Hepatocyte (in vitro differentiated cells): ENCODE data around the gene LRRC3. TPM values are rescaled to one million over a fixed set of nuclear protein-coding genes. Genes with fewer than 3 reads are reported as not detected.

Experiments
- DNase-seq: peaks from one replicate; pipeline ENCODE4 v3.0.0-alpha.2; 2016; ENCODE audit warnings: low spot score
- H2AFZ ChIP-seq: fragments of 200-600 bp; sonication (generic); 2 replicates; pipeline ENCODE4 v1.6.0; 2016; ENCODE audit warnings: antibody characterized with exemption, mild to moderate bottlenecking
- H3K27ac ChIP-seq: fragments of 200-600 bp; sonication (generic); 2 replicates; pipeline ENCODE4 v1.5.1; 2016; ENCODE audit warnings: mild to moderate bottlenecking
- H3K27me3 ChIP-seq: fragments of 200-600 bp; sonication (generic); 2 replicates; pipeline ENCODE4 v1.6.1; 2016
- H3K36me3 ChIP-seq: fragments of 200-600 bp; sonication (generic); replicated peaks from 2 replicates; pipeline ENCODE4 v1.5.1; 2016; ENCODE audit warnings: low read depth; ENCODE audit not compliant: insufficient read depth
- H3K4me1 ChIP-seq: fragments of 200-600 bp; sonication (generic); 2 replicates; pipeline ENCODE4 v1.5.1; 2016; ENCODE audit warnings: mild to moderate bottlenecking, moderate library complexity; ENCODE audit not compliant: insufficient read depth
- H3K4me2 ChIP-seq: fragments of 200-600 bp; sonication (generic); 2 replicates; pipeline ENCODE4 v1.6.0; 2016
- H3K4me3 ChIP-seq: fragments of 200-600 bp; sonication (generic); 2 replicates; pipeline ENCODE4 v1.5.1; 2016; ENCODE audit warnings: mild to moderate bottlenecking
- H3K79me2 ChIP-seq: fragments of 200-600 bp; sonication (generic); 2 replicates; pipeline ENCODE4 v1.6.0; 2017; ENCODE audit warnings: mild to moderate bottlenecking
- H3K9me2 ChIP-seq: fragments of 200-600 bp; sonication (generic); replicated peaks from 2 replicates; pipeline ENCODE4 v1.6.0; 2017; ENCODE audit warnings: mild to moderate bottlenecking; ENCODE audit not compliant: insufficient read depth
- H3K9me3 ChIP-seq: fragments of 200-600 bp; sonication (generic); 2 replicates; pipeline ENCODE4 v1.5.1; 2016; ENCODE audit warnings: low read depth, mild to moderate bottlenecking
- H4K20me1 ChIP-seq: fragments of 200-600 bp; sonication (generic); 2 replicates; pipeline ENCODE4 v1.6.0; 2016; ENCODE audit warnings: mild to moderate bottlenecking; ENCODE audit not compliant: insufficient read depth, poor library complexity, severe bottlenecking
- EZH2 ChIP-seq: fragments of 200-600 bp; sonication (generic); IDR thresholded peaks from 2 replicates; pipeline ENCODE4 v1.6.1; 2016; ENCODE audit warnings: antibody characterized with exemption, mild to moderate bottlenecking, borderline replicate concordance
- EZH2phosphoT487 ChIP-seq: fragments of 200-600 bp; sonication (generic); IDR thresholded peaks from one replicate; pipeline ENCODE4 v1.6.1; 2018; ENCODE audit warnings: antibody characterized with exemption, mild to moderate bottlenecking, low read depth, moderate library complexity; ENCODE audit not compliant: unreplicated experiment, severe bottlenecking
- WGBS: methylation state at CpG from one replicate; pipeline ENCODE4 v1.1.6; 2016; ENCODE audit warnings: low lambda C conversion rate; ENCODE audit errors: missing lambda C conversion rate; 5-methylcytosine and 5-hydroxymethylcytosine counted together
- polyA plus RNA-seq: library from polyadenylated mRNA; unstranded; fragments of >200 nt; fragmentation: Nextera tagmentation; extraction: Ambion mirVana; gene quantifications from 2 replicates; pipeline ENCODE4 v1.2.1, GENCODE V29; 2016
- total RNA-seq: library from RNA; depleted of rRNA; stranded (reverse); fragments of >200 nt; gene quantifications from 2 replicates; pipeline ENCODE4 v1.2.3, GENCODE V29; 2014
- TF ChIP-seq, protein P1 (sequence below): fragments of 200-600 bp; sonication (generic); IDR thresholded peaks from 2 replicates; pipeline ENCODE4 v1.5.1; 2016; ENCODE audit warnings: antibody characterized with exemption, mild to moderate bottlenecking; ENCODE audit not compliant: poor library complexity

The LRRC3 gene
- total and polyA plus RNA-seq, 2 experiments from 2014 or later, result 7.2 to 7.3 TPM

DNA sequence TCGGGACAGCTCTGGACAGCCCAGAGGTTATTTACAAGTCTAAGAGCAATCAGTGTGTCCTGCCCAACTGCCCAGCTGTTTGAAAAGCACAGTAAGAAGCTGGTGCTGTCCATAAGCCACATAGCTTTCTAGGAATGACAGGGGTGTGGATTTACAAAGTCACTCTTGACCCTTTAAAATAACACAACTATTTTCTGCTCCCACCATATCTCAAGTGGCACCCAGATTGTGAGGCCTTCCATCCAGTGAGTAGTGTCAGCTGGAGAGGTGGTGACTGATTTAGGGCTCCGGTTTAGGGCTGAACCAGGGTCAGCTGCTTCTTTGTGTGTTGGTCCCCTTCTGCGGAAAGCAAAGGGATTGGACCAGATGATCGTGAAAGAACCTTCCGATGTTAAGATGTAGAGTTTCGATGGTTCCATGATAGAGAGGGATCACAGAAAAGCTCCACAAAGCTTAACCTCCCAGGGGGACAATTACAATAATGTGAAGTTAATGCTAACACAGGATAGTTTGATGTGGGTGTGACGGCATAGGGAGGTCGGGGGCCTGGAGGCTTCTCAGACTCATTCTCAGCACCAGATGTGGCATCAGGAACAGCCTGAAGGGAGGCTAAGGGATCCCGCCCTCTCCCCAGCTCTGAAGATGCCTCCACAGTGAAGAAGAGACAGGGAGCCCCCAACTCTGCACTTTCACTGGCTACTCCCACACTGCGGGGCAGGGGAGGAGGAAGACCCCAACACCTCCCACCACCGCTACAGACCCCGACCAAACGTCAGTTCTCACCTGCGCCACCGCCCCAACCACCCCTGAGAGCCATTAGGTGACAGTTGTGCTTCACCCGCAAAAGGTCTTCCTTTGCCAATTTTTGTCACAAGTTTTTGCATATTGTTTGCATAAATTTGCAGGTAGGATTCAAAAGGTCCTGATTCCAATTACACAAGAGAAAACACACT lies 40.6 kb downstream of the LRRC3 start:
- no peaks in the 10 kb centered on the region for H3K9me3 ChIP-seq
- H3K79me2 ChIP-seq, result peaks cover 2% of the 10 kb centered on the region
- H3K27ac ChIP-seq, result no peak overlapping the region
- H3K36me3 ChIP-seq, result no peaks in the 10 kb centered on the region
- no peaks in the 10 kb centered on the region for H3K9me2 ChIP-seq
- no peak for DNase-seq
- H3K4me3 ChIP-seq, result no peak overlapping the region
- TF ChIP-seq EZH2phosphoT487 (no peak), EZH2 (no peak)
- TF ChIP-seq, protein P1, sequence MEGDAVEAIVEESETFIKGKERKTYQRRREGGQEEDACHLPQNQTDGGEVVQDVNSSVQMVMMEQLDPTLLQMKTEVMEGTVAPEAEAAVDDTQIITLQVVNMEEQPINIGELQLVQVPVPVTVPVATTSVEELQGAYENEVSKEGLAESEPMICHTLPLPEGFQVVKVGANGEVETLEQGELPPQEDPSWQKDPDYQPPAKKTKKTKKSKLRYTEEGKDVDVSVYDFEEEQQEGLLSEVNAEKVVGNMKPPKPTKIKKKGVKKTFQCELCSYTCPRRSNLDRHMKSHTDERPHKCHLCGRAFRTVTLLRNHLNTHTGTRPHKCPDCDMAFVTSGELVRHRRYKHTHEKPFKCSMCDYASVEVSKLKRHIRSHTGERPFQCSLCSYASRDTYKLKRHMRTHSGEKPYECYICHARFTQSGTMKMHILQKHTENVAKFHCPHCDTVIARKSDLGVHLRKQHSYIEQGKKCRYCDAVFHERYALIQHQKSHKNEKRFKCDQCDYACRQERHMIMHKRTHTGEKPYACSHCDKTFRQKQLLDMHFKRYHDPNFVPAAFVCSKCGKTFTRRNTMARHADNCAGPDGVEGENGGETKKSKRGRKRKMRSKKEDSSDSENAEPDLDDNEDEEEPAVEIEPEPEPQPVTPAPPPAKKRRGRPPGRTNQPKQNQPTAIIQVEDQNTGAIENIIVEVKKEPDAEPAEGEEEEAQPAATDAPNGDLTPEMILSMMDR, result no peak
- H2AFZ ChIP-seq, result no peak overlapping the region
- H3K27me3 ChIP-seq, result no peaks in the 10 kb centered on the region
- WGBS, result 96% methylated on average over 16 of the region's 16 CpGs
- H3K4me2 ChIP-seq, result no peak overlapping the region
- H4K20me1 ChIP-seq, result no peaks in the 10 kb centered on the region
- no peaks in the 10 kb centered on the region for H3K4me1 ChIP-seq

DNA sequence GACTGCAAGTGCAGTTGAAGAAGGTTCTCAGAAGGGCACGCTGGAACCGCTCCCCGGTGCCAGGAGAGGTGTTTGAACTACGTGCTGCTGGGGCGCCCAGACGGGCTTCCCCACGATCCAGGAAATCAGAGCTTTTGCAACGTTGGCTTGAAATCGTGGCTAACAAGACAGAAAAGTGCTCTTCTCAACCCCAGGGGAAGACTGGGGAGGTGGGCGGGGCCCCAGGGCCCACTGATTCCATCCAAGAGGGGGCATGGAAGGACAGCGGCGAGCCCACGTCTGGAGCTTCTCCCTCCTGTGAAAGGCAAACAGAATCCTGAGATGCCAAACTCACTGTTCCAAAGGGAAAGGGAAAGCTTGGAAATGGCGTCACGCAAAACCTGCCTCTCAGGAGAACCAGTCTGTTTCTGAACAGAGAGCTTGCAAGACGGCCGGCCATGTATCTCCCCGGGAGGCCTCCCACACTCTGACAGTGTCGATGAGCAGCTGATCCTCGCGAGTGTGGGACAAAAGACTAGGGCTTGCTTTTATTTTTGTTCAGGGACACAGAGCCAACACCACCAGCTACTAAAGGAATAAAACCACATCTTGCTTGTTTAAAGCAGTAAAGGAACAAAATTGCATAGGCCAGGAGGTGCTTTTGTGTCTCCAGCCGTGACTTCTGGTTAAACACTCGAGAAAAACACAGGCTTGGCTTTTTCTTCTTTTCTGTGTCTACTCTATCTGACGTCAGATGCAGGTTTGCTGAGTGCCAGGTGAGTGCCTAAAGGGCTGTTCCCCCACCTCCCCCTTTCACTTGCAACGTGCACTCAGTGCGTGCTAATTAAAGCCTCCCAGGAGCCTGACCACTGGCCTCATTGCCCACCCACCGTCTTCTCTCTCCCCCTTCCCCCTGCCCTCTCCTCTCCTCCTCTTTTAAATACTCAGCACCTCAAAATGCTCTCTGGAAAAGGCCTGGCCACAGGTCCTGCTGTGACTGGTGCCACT lies 41.5 kb downstream of the LRRC3 start:
- Histone ChIP-seq H3K79me2 (no peaks in the 10 kb centered on the region), H2AFZ (no peak overlapping the region), H3K9me3 (no peaks in the 10 kb centered on the region), H3K4me2 (no peak overlapping the region), H3K27ac (no peak overlapping the region), H3K9me2 (no peaks in the 10 kb centered on the region), H3K4me3 (no peak overlapping the region), H3K4me1 (no peaks in the 10 kb centered on the region), H3K36me3 (no peaks in the 10 kb centered on the region), H4K20me1 (no peaks in the 10 kb centered on the region), H3K27me3 (no peaks in the 10 kb centered on the region)
- DNase-seq, result no peak
- WGBS, result 73% methylated on average over 26 of the region's 27 CpGs
- TF ChIP-seq, protein P1, result no peak
- TF ChIP-seq EZH2phosphoT487 (no peak), EZH2 (no peak)

DNA sequence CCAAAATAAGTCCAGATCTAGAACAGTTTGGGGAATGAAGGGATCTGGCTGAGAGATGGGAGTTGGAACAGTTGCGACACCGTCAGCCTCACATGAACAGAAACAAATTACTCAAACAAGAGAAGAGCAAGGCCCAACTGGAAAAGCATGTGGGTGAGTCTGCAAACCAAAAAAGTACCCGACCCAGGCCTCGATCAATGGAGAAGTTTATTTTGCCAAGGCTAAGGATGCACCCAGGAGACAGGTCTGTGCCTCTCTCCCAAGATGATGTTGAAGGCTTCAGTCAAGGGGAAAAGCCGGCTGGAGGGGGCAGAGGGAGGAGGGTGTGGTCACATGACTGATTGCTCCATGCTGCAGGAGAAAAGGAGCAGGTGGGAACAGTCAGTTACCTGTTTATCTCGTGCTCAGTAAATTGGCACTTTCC lies 42.4 kb downstream of the LRRC3 start:
- peak; percentile 51 for DNase-seq
- Histone ChIP-seq H3K27ac (no peak overlapping the region), H3K4me3 (no peak overlapping the region), H3K9me3 (no peaks in the 10 kb centered on the region), H3K36me3 (no peaks in the 10 kb centered on the region), H3K4me2 (no peak overlapping the region), H3K27me3 (no peaks in the 10 kb centered on the region), H4K20me1 (no peaks in the 10 kb centered on the region), H3K9me2 (no peaks in the 10 kb centered on the region), H3K4me1 (no peaks in the 10 kb centered on the region), H3K79me2 (no peaks in the 10 kb centered on the region), H2AFZ (no peak overlapping the region)
- WGBS, result 62% methylated on average over 6 of the region's 6 CpGs
- no peak for TF ChIP-seq EZH2phosphoT487
- TF ChIP-seq, protein P1, result no peak
- TF ChIP-seq EZH2, result no peak
